Lower lobe of right lung (tissue), 2 donors: ENCODE results near the gene CEBPE. TPM values are rescaled to one million over a fixed set of nuclear protein-coding genes. Genes with fewer than 3 reads are reported as not detected.
A peak's percentile ranks its signal among the peaks of the same experiment; 100 is the strongest.

Experiments used
- ATAC-seq, 2 donors: fragments of 200-7000 bp; cut with Tn5 transposase; one replicate each; pipeline ENCODE4 v1.9.1; 2020 to 2022; ENCODE audit warnings: mild to moderate bottlenecking in 2 of 2, moderate library complexity in 2 of 2
- DNase-seq: peaks from one replicate; pipeline ENCODE4 v3.0.0-alpha.2; 2020
- H3K27ac ChIP-seq: fragments of 200-600 bp; one replicate; pipeline ENCODE4 v1.8.0; 2022
- H3K27me3 ChIP-seq: fragments of 200-600 bp; one replicate; pipeline ENCODE4 v1.8.0; 2022; ENCODE audit warnings: low read depth
- H3K36me3 ChIP-seq: fragments of 200-600 bp; one replicate; pipeline ENCODE4 v1.8.0; 2022; ENCODE audit warnings: mild to moderate bottlenecking
- H3K4me1 ChIP-seq: fragments of 200-600 bp; one replicate; pipeline ENCODE4 v1.8.0; 2022
- H3K4me3 ChIP-seq: fragments of 200-600 bp; one replicate; pipeline ENCODE4 v1.8.0; 2022; ENCODE audit warnings: mild to moderate bottlenecking
- H3K9me3 ChIP-seq: fragments of 200-600 bp; one replicate; pipeline ENCODE4 v1.8.0; 2022
- intact Hi-C: fragments of 100-400 bp; cut with DNase I; formaldehyde crosslinking; loops from one replicate; pipeline ENCODE4 v1.11.0; 2022
- total RNA-seq: library from RNA; stranded (reverse); fragmentation: NEBNext Ultra II Directional; extraction: Animal tissue kit (Norgen Biotek cat#: 25700); gene quantifications from one replicate; pipeline ENCODE4 v1.2.1, GENCODE V29; 2021
- TF ChIP-seq, protein P1 (sequence below): fragments of 200-600 bp; IDR thresholded peaks from one replicate; pipeline ENCODE4 v1.8.0; 2022; ENCODE audit warnings: antibody characterized with exemption, mild to moderate bottlenecking
- donor health status: DM: no; HTN: yes; CAD: no; lungs with severe emphysema.

CEBPE gene
- total RNA-seq, 1 donor from 2014 or later: 0.32 TPM

DNA sequence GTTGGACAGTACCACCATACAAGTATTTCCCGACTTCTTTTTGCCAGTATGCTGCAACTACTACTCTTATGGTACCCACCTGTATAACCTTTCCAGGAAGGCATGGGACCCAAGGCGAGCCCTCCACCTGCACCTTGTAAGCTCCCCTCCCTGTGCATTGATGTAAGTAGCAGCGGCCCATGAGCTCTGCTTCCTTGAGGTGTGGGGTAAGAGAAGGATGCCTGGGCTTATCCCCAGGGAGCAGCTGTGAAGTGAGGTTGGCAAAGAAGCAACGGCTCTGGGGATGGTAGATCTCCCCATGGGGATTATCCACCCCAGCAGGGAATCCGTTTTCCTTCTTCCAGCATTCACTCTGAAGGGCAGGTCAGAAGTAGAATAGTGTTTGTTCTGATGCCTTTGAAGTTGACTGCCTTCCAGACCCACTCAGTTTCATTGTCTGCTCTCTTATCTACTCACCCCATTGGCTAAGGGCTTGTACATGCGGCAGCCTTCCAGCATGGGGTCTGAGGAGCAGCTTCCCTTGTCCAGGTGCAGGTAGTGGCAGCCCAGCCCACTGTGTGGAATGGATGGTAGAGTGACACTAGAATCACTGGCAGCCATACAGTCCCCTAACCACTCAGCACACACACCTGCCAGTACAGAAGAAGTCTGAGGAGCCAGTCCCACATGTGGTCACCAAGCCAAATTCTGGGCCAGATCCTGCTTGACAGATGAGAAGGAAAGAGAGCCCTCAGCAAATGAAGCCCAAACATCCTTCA is 17.7 kb downstream of the CEBPE start:
- Histone ChIP-seq H3K27me3 (no peaks in the 10 kb centered on the region), H3K9me3 (no peaks in the 10 kb centered on the region), H3K36me3 (peaks cover 21% of the 10 kb centered on the region), H3K4me3 (no peak overlapping the region), H3K27ac (no peak overlapping the region), H3K4me1 (peaks cover 34% of the 10 kb centered on the region)
- no peak for DNase-seq
- no peak for ATAC-seq
- intact Hi-C loops: no loop called here
- TF ChIP-seq, protein P1, sequence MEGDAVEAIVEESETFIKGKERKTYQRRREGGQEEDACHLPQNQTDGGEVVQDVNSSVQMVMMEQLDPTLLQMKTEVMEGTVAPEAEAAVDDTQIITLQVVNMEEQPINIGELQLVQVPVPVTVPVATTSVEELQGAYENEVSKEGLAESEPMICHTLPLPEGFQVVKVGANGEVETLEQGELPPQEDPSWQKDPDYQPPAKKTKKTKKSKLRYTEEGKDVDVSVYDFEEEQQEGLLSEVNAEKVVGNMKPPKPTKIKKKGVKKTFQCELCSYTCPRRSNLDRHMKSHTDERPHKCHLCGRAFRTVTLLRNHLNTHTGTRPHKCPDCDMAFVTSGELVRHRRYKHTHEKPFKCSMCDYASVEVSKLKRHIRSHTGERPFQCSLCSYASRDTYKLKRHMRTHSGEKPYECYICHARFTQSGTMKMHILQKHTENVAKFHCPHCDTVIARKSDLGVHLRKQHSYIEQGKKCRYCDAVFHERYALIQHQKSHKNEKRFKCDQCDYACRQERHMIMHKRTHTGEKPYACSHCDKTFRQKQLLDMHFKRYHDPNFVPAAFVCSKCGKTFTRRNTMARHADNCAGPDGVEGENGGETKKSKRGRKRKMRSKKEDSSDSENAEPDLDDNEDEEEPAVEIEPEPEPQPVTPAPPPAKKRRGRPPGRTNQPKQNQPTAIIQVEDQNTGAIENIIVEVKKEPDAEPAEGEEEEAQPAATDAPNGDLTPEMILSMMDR: no peak

DNA sequence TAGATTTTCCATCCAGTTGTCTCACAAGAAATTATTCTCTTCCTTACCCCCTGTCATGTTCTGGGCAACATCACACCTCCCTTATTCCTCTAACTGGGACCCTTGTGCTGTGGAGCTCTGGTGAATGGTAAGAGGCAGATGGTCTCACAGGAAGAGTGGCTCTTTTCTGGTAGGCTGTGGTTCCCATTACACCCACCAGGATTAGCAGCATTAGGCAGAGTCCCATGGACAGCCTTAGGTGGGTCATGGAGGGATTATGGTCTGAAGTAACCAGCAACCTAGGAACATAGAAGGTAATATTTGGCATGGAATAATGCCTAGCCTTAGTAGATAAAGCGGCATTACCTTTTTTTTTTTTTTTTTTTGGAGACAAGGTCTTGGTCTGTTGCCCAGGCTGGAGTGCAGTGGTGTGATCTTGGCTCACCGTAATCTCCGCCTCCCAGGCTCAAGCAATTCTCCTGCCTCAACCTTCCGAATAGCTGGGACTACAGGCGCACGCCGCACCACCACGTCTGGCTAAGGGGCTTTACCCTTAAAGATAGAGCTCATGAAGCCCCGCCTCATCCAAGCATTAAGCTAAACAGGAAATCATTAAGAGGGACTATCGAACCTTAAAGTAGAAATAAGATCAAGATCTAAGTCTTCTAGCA is 19.7 kb downstream of the CEBPE start:
- H3K27me3 ChIP-seq: no peaks in the 10 kb centered on the region
- TF ChIP-seq, protein P1: no peak
- DNase-seq (peak; percentile 62), ATAC-seq (no peak)
- H3K9me3 ChIP-seq: no peaks in the 10 kb centered on the region
- H3K27ac ChIP-seq: peak overlapping the region; percentile 34
- peaks cover 38% of the 10 kb centered on the region for H3K4me1 ChIP-seq
- H3K36me3 ChIP-seq: peaks cover 21% of the 10 kb centered on the region
- intact Hi-C loops: no loop called here
- H3K4me3 ChIP-seq: no peak overlapping the region

DNA sequence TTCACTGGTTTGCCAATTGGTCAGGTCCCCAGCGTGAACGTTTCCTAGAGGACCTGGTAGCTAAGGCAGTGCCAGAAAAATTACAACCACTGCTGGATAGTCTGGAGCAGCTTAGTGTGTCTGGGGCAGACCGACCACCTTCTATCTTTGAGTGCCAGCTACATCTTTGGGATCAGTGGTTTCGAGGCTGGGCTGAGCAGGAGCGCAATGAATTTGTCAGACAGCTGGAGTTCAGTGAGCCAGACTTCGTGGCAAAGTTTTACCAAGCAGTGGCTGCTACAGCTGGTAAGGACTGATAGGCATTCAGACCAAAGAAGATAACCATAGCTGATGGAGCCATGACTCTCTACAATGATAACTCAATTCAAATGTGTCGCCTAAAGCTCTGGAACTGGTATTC is 21.3 kb downstream of the CEBPE start:
- H3K27ac ChIP-seq: no peak overlapping the region
- TF ChIP-seq, protein P1: no peak
- H3K36me3 ChIP-seq: peaks cover 26% of the 10 kb centered on the region
- no peaks in the 10 kb centered on the region for H3K27me3 ChIP-seq
- H3K4me3 ChIP-seq: no peak overlapping the region
- ATAC-seq: no peak
- intact Hi-C loops: no loop called here
- no peak for DNase-seq
- peaks cover 50% of the 10 kb centered on the region for H3K4me1 ChIP-seq
- no peaks in the 10 kb centered on the region for H3K9me3 ChIP-seq

DNA sequence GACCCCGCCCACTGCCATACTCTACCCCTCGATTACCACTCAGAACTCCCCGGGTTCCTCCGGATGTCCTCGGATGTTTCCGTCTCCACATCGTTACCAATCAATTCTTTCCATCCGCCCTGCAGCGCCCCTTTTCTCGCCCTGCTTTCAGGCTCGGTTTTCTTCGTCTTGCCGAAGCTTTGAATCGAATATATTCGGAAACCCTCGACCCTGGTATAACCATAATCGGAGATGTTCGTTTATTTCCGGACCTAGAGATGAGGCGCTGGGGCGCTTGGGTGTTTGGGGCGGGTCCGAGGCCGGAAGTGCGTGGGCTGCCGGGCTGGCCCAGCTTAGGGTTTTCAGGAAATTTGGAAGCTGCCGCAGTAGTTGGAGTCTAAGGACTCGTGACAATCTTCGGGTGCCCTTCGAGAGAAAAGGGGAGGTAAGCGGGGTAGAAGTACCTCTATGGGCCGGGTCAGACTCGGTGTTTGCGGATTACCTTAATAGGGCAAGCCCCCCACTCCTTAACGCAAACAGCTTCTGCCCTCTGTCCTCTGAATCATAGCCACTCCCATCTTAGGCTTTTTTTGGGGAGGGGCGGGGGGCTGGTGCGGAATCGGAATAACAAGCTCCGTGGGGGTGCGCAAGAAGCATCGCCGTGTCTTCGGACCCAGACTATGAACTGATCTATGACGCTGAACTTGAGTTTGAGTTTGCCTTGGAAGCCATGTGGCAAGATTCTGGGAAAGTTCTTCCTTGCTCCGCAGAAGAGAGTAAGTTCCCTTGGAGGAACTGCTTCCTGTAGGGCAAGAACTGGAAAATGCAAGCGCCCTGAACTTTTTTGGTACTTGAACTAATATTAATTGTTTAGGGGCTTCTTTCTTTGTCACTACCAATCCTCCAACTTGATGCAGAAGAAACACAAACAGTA is 23.6 kb downstream of the CEBPE start, which contains the start of gene C14orf119:
Gene C14orf119, plus strand, starts transcription at position 310 of the 913 bp plus-strand sequence. CDS start 2,154 bp downstream, outside the sequence.
- intact Hi-C loops: no loop called here
- H3K4me3 ChIP-seq: peak within 1 kb of the TSS; percentile 68
- TF ChIP-seq, protein P1: no peak
- no peaks in the 10 kb centered on the region for H3K27me3 ChIP-seq
- H3K4me1 ChIP-seq: peaks cover 69% of the 10 kb centered on the region
- peak within 1 kb of the TSS; percentile 93 for H3K27ac ChIP-seq
- H3K36me3 ChIP-seq: peaks cover 50% of the 10 kb centered on the region
- DNase-seq: peak; percentile 99
- ATAC-seq: peak; percentile 96 to 98
- H3K9me3 ChIP-seq: no peaks in the 10 kb centered on the region

DNA sequence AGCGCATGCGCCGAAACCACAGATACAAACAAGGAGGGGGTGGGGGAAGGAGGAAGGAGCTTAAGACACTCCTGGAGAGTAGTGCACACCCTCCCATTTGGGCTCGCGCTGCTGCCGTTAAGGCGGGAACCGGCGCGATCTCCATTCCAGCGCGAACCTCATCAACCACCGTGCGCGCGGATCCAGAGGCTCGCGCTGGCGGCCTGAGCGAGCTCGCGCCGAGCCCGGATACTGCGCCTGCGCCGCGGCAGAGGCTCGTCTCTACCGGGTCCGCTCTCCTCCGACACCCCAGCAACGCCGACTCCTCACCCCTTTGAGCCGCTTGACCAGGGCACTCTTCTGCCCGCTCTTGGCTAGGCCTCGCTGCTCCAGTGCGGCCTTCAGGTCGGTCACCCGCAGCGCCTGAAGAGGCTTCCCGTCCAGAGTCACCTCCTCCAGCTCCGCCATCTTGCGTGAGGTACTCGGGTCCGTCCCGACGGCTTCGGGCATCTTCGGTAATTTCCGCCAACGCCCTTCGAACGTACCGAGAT is 24.3 kb downstream of the CEBPE start, which contains the start of gene ACIN1:
Gene ACIN1, minus strand, starts transcription at position 471 of the 530 bp plus-strand sequence. Its CDS starts 24 bp downstream, at position 447.
- H3K4me1 ChIP-seq: peaks cover 72% of the 10 kb centered on the region
- intact Hi-C loops: no loop called here
- TF ChIP-seq, protein P1: no peak
- H3K27ac ChIP-seq: peak within 1 kb of the TSS; percentile 93
- H3K4me3 ChIP-seq: peak within 1 kb of the TSS; percentile 68
- H3K27me3 ChIP-seq: no peaks in the 10 kb centered on the region
- ATAC-seq: peak; percentile 74 to 80
- no peaks in the 10 kb centered on the region for H3K9me3 ChIP-seq
- peak; percentile 83 for DNase-seq
- H3K36me3 ChIP-seq: peaks cover 57% of the 10 kb centered on the region
